Tibial nerve (tissue), 4 donors: ENCODE measurements around the gene EIF3B. TPM values are rescaled to one million over a fixed set of nuclear protein-coding genes. Genes with fewer than 3 reads are reported as not detected.
"Not testable (repeated sequence)": the region's sequence is repeated elsewhere in the genome, so short reads cannot be mapped to it uniquely, and the experiment has no call there.

Experiments
- DNase-seq, 2 donors: peaks; one replicate each; pipeline ENCODE4 v3.0.0-alpha.2; 2019; ENCODE audit warnings: low spot score in 2 of 2
- H3K27ac ChIP-seq, 4 donors: fragments of 200-600 bp; sonication (generic) in 3 of 4; one replicate each; pipeline ENCODE4 v1.5.1; 2017 to 2019; ENCODE audit warnings: mild to moderate bottlenecking in 1 of 4
- H3K27me3 ChIP-seq, 2 donors: fragments of 200-600 bp; sonication (generic) in 1 of 2; one replicate each; pipeline versions ENCODE4 v1.5.1 to v1.6.0; 2017 to 2019
- H3K36me3 ChIP-seq, 3 donors: fragments of 200-600 bp; sonication (generic); one replicate each; pipeline ENCODE4 v1.5.1; 2018 to 2019
- H3K4me1 ChIP-seq, 4 donors: fragments of 200-600 bp; sonication (generic) in 3 of 4; one replicate each; pipeline ENCODE4 v1.5.1; 2017 to 2019
- H3K4me3 ChIP-seq, 4 donors: fragments of 200-600 bp; sonication (generic) in 3 of 4; one replicate each; pipeline ENCODE4 v1.5.1; 2017 to 2019; ENCODE audit warnings: mild to moderate bottlenecking in 1 of 4, moderate library complexity in 1 of 4
- H3K9me3 ChIP-seq, 4 donors: fragments of 200-600 bp; sonication (generic) in 3 of 4; one replicate each; pipeline ENCODE4 v1.5.1; 2017 to 2019
- CTCF ChIP-seq, 5 experiments: fragments of 200-600 bp in 3 of 5; fragments of 450-650 bp in 2 of 5; sonication (generic) in 3 of 5; IDR thresholded peaks; one replicate each; pipeline ENCODE4 v1.5.1; 2016 to 2019; ENCODE audit warnings: antibody characterized with exemption in 5 of 5, mild to moderate bottlenecking in 3 of 5, moderate library complexity in 2 of 5
- EP300 ChIP-seq, 2 donors: sonication (generic); formaldehyde crosslinking; IDR thresholded peaks; one replicate each; pipeline ENCODE4 v1.6.1; 2017; ENCODE audit warnings: antibody characterized with exemption in 2 of 2, mild to moderate bottlenecking in 1 of 2
- POLR2A ChIP-seq, 2 donors: fragments of 450-650 bp; IDR thresholded peaks; one replicate each; pipeline ENCODE4 v1.6.1; 2017; ENCODE audit warnings: antibody characterized with exemption in 2 of 2, mild to moderate bottlenecking in 2 of 2, moderate library complexity in 2 of 2
- WGBS, 2 donors: methylation state at CpG; one replicate each; pipeline ENCODE4 v1.1.5; 2018; 5-methylcytosine and 5-hydroxymethylcytosine counted together
- total RNA-seq, 4 donors: library from RNA; depleted of rRNA; stranded (reverse); fragments of >200 nt; gene quantifications; one replicate each; pipeline ENCODE4 v1.1.0, GENCODE V29; 2016

The EIF3B gene
- total RNA-seq, 4 donors from 2014 or later, result 124 to 232 (median 147) TPM

GRCh38 chr7:2313450-2314208 lies 41.0 kb upstream of the EIF3B start:
- TF ChIP-seq EP300 (IDR thresholded peaks at IDR 0.05), result no peak
- no peak for TF ChIP-seq POLR2A (IDR thresholded peaks at IDR 0.05)
- TF ChIP-seq CTCF (IDR thresholded peaks at IDR 0.05), result no peak
- no peak for DNase-seq
- Histone ChIP-seq H3K27me3 (no peaks in the 10 kb centered on the region), H3K36me3 (peaks cover 0 to 13% (median 0%) of the 10 kb centered on the region in 3 donors), H3K27ac (peak overlapping the region; percentile 32 to 92 (median 81)), H3K9me3 (no peaks in the 10 kb centered on the region), H3K4me3 (peak overlapping the region; percentile 70 to 99 (median 78)), H3K4me1 (peaks cover 0 to 21% (median 0%) of the 10 kb centered on the region in 4 donors)
- WGBS, 2 donors, result 29 to 39% methylated on average over 25 to 36 of the region's 42 CpGs

- 1 to 3% methylated on average over 18 to 49 of the region's 78 CpGs for WGBS, 2 donors
- peak within 1 kb of the TSS; percentile 70 to 99 (median 78) for H3K4me3 ChIP-seq
- H3K27ac ChIP-seq, result peak within 1 kb of the TSS; percentile 32 to 92 (median 81)
- TF ChIP-seq CTCF (IDR thresholded peaks at IDR 0.05) (peak in 1 of 5 experiments; percentile 25), EP300 (IDR thresholded peaks at IDR 0.05) (peak in 1 of 2 donors; percentile 62), POLR2A (IDR thresholded peaks at IDR 0.05) (peak; percentile 39 to 61)
- H3K36me3 ChIP-seq, result peaks cover 0 to 6% (median 0%) of the 10 kb centered on the region in 3 donors
- peak; percentile 79 to 86 for DNase-seq
- H3K4me1 ChIP-seq, result peaks cover 0 to 21% (median 0%) of the 10 kb centered on the region in 4 donors
- H3K9me3 ChIP-seq, result no peaks in the 10 kb centered on the region
- H3K27me3 ChIP-seq, result no peaks in the 10 kb centered on the region
These were observed 40.2 kb upstream of the EIF3B start, which contains the start of gene SNX8 for GRCh38 chr7:2314209-2314955. SNX8 (minus strand) TSS chr7:2314441; CDS start chr7:2314421, 20 bp downstream.

- H3K27ac ChIP-seq, H3K27me3 ChIP-seq, H3K36me3 ChIP-seq, DNase-seq, H3K9me3 ChIP-seq: not testable (repeated sequence)
- Histone ChIP-seq H3K4me1 (peaks cover 0 to 21% (median 0%) of the 10 kb centered on the region in 4 donors), H3K4me3 (peak overlapping the region in 2 of 4 donors; percentile 84 to 99)
- WGBS, 2 donors, result 77 to 78% methylated on average over 3 of the region's 3 CpGs
These were observed 39.6 kb upstream of the EIF3B start for GRCh38 chr7:2314956-2315530.

GRCh38 chr7:2315787-2316186 lies 38.8 kb upstream of the EIF3B start:
- Histone ChIP-seq H3K36me3 (no peaks in the 10 kb centered on the region), H3K27me3 (no peaks in the 10 kb centered on the region), H3K4me1 (peaks cover 0 to 21% (median 0%) of the 10 kb centered on the region in 4 donors), H3K4me3 (no peak overlapping the region), H3K9me3 (no peaks in the 10 kb centered on the region), H3K27ac (no peak overlapping the region)
- DNase-seq, result no peak
- 84 to 86% methylated on average over 1 of the region's 1 CpG for WGBS, 2 donors
- TF ChIP-seq EP300 (IDR thresholded peaks at IDR 0.05) (no peak), CTCF (IDR thresholded peaks at IDR 0.05) (no peak), POLR2A (IDR thresholded peaks at IDR 0.05) (no peak)

- Histone ChIP-seq H3K4me3 (no peak overlapping the region), H3K9me3 (no peaks in the 10 kb centered on the region), H3K27me3 (no peaks in the 10 kb centered on the region), H3K27ac (no peak overlapping the region), H3K4me1 (peaks cover 0 to 21% (median 0%) of the 10 kb centered on the region in 4 donors), H3K36me3 (no peaks in the 10 kb centered on the region)
- no peak for DNase-seq
- TF ChIP-seq CTCF (IDR thresholded peaks at IDR 0.05) (no peak), POLR2A (IDR thresholded peaks at IDR 0.05) (no peak), EP300 (IDR thresholded peaks at IDR 0.05) (no peak)
- WGBS, 2 donors, result 96 to 97% methylated on average over 1 of the region's 1 CpG
These were observed 38.0 kb upstream of the EIF3B start for GRCh38 chr7:2316578-2316977.
